ENCODE results near the gene UMAD1.
A peak's percentile ranks its signal among the peaks of the same experiment; 100 is the strongest.

The UMAD1 gene

DNA sequence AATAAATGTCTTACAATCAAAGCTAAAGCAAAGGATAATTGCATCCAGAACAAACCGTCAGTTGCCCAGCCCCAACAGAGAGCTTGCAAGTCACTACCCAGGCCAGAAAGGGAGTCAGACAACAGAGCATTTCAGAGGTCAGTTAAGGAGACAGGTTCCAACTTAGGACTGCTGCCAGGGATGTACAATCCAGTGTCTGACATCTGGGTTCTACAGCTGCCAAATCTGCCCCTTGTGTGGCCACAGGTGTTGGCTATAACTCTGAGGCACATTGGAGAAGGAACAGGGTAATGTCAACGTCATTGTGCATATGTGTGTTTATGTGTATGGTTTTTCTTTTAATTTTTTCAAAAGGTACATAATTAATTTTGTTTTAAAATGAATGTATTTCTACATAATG is 242.8 kb downstream of the UMAD1 start:
- DNase-seq (ENCODE audit: low spot score): no peak

DNA sequence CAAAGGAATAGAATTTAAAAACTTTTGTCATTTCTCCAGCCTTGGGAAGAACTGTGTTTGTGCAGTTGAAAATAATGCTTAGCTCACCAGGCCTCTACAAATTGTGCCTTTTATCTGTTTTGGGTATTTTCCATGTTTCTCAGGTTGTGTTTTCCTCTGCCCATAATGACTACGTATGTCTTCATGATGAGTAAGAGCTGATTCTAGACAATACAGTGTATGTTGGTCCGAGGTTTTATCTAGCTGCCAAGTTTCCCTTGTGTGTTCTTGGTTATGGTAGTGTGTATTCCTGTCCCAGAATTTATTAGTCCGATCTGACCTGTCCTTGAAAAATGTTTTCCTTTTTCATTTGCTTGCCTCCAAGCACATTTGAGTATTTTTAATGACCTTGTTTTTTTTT is 244.3 kb downstream of the UMAD1 start:
- no peak for DNase-seq (ENCODE audit: low spot score)

DNA sequence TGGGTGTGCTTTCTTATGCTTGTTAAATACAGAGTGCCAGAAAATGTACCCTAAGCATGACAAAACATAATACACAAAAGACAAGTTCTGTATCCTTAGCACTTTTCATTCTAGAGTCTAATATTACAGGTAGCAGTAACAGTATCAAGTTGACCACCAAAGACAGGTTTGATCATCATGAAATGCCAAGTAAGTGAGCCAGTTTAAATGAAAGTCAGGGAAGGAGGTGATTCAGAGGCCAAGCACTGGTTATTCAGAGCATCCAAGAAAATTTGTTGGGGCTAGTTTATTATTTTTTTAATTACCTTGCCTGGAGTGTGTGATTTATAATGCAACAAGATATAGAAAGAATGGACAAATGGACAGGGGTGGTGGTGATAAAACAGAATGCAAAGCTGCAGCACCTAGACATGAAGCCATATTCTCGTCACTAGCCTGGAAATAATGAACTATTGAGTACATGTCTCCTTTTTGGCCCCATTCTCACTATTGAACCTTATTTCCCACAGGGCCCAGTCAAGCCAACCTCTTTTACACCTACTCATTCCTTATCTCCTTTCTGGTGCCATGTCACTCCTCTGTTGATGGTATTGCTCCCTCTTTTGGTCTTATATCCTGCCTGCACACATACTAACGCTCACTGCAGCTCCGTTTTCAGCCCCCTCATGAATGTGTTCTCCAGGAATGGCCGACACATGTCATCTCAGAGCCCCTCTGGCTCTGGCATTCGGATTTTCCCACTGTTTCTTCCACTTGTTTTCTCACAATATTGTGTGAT is 249.4 kb downstream of the UMAD1 start:
- DNase-seq (ENCODE audit: low spot score): no peak

DNA sequence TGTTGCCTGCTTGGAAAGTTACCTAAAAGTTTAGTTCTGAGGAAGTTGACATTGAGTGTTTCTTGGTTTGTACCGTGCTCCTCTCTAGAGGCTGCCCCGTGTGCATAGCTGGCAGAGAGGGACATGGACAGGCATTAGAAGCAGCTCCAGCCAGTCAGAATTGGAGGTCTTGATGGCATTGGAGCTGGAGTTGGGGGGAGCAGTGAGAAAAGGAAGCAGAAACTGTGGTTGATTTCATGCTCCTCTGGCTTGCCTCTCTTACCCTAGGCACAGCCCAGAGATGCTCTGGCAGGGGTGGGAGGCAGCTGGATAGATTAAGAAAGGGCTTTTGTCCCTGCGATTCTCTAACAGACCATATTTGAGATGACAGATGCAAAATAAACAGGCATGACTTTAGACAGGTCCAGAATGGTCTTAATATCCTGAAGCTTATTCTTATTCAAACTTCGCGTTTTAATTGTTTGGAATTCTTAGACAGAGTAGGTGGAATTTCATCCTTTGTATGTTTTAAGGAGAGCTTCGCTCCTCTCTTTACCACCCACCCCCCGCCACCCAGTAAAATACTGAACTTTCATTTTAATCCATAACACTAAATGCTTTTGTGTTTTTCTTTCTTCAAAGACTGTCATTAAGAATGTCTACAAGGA is 254.6 kb downstream of the UMAD1 start:
- no peak for DNase-seq (ENCODE audit: low spot score)

DNA sequence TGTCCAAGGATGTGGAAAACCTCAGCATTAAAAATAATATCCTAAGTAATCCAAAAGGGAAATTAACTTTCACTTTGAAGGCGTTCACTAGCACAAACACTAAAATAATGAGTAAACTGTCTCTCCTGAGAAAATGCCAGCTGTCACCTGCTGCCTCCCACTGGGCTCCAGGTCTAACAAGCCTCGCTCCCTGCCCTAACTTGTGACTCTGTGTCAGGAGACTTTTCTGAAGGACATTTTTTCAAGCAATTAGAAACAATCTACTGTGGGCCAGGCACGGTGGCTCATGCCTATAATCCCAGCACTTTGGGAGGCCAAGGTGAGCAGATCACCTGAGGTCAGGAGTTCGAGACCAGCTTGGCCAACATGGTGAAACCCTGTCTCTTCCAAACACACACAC is 255.2 kb downstream of the UMAD1 start:
- DNase-seq (ENCODE audit: low spot score): no peak

DNA sequence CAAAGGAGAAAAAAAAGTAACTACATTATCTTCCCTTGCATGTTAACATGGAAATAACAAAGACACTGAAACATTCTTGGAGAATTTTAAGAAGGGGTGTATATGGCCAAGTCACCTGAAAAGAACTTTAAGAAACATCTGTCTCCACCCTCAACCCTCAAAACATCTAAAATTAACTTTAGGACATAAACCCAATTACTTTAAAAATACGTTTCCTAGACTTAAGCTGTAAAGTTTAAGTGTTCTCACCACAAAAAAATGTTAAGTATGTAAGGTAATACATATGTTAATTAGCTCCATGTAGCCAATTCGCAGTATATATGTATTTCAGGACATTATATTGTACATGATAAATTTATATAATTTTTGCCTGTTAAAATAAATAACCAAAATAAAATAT is 257.0 kb downstream of the UMAD1 start:
- DNase-seq (ENCODE audit: low spot score): no peak

DNA sequence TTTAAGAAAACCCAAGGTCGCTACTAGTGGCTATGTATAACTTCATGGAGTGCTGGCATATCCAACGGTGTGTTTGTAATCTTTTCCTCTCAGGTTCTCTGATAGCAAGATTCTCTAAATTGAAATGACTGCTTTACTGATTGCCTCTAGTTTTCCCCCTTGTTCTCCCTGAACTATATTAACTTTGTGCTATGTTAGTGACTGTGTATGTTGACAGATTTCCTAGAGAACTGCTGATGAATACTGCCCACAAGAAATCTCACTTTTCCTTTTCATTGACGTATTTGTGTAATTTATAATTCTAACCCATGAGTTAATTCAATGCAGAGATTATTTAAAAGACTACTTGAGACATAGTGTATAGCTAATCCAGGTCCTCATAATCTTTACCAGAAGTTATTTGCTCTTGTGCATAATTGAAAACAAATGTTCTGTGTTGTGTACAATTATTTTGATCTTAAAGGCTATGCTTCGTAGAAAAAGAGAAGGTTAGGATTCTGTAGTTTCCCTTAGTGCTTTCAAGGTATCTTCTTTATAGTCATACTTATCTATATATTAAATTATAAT is 257.5 kb downstream of the UMAD1 start:
- no peak for DNase-seq (ENCODE audit: low spot score)

DNA sequence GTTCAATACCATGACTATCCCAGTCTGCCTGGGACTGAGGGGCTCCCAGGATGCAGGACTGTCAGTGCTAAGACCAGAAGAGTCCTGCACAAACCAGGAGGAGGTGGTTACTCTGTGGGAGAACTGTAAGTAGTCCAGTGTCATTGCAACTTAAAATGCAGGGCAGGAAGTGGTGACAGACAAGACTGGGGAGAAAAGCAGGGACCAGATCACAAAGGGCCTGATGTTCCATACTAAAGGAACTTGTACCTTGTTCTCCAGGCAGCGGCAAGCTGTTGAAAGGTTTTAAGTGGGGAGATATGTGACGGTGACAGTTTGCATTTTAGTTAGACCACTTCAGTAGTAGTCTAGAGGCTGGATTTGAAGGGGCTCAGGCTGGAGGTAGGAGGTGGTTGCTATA is 262.3 kb downstream of the UMAD1 start:
- no peak for DNase-seq (ENCODE audit: low spot score)

DNA sequence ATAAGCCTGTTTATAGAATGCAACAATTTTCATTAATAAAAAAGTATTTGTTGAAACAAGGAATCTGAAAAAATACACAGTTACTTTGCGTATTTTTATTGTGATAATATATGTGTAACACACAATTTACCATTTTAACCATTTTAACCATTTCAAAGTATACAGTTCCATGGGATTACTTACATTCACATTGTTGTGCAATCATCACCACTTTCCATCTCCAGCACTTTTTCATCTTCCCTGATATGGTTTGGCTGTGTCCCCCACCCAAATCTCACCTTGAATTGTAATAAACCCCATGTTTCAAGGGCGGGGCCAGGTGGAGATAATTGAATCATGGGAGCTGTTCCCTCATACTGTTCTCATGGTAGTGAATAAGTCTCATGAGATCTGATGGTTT is 266.8 kb downstream of the UMAD1 start:
- DNase-seq (ENCODE audit: low spot score): no peak

DNA sequence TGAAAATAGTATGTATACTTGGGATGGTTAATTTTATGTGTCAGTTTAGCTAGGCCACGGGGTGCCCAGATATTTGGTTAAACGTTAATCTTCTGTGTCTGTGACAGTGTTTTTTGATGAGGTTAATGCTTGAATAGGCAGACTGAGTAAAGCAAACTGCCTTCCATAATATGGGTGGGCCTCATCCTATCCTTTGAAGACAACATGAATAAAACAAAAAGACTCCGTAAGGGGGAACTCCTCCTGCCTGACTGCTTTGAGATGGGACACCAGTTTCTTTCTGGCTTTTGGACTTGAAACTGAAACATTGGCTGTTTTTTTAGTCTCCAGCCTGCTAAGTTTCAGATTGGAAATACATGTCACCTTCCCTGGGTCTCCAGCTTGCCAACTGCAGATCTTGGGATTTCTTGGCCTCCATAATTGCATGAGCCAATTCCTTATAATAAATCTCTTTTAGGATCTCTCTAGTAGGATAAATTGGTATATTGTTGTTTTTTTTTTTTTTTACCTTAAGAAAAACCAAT is 268.1 kb downstream of the UMAD1 start:
- DNase-seq (ENCODE audit: low spot score): no peak

DNA sequence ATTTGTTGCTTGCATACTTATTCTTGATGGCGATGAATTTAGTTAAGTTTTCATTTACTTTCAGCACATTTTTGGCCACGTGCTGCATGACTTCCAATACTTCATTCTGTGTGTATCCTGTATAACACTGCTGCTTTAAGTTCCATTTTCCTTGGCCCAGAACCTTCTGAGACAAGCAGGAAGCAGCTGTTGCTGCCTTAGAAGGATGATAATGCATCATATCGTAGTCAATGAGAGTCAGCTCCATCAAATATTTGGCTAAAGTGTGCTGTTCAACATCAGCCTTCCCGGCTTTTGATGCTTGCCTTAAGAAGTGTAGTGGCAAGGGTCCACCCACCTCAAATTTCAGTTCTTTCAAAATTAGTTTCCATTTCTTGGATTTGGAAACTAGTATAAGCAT is 268.8 kb downstream of the UMAD1 start:
- no peak for DNase-seq (ENCODE audit: low spot score)

DNA sequence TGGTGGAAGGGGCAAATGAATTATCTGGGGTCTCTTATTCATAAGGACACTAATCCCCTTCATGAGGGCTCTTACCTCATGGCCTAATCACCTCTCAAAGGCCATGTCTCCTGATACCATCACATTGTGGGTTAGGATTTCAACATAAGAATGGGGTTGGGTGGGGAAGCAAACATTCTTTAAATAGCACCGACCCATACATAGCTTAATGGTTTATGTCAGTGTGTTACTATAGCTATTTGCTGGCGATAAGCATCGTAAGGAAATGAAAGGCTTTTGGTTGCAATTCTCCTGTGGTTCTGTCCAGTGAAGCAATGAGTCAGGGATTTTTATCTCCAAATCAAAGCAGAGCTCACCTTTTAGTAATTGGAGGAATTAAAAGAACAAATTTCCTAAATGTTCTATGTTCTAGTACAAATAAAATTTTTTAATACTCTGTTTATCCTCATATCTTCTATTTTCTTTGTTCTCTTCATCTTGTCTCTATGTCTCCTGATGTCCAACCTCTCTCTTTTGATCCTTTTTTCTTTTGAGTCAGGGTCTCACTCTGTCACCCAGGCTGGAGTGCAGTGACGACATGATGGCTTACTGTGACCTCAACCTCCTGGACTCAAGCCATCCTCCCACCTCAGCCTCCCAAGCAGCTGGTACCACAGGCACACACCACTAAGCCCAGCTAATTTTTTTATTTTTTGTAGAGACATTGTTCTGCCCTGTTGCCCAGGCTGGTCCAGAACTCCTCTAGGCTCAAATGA is 271.0 kb downstream of the UMAD1 start:
- DNase-seq (ENCODE audit: low spot score): peak; percentile 25

DNA sequence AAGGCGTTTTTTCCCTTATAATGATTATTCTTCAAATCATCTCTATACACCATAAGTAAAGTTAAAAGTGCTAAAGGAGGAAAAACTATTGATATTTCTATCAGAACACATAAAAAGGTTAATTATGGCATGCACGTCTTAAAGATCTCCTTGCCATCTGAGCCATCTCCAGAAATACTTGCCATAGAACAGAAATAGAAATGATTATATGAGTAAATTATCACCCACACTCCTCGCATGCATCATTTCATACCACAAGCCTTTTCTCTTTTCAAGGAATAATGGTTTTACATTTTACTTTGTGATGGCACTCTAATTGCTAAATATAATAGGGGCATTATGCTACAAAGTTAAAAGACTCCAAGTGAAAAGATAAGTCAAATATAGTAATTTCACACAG is 272.4 kb downstream of the UMAD1 start:
- DNase-seq (ENCODE audit: low spot score): no peak

DNA sequence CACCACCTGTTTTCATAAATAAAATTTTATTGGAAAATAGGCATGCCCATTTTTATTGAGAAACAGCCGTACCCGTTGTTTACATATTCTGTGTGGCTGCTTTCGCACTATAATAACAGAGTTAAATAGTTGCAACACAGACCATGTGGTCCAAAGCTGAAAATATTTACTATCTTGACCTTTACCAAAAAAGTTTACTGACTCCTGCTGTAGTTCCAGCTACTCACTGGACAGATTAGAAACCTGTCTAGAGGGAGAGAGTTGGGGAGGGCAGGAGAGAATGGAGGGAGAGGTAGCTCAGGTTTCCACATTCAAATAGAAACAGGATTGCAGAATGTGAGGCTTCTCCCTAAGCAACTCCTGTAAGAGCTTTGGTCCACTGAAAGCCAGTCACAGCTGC is 273.0 kb downstream of the UMAD1 start:
- DNase-seq (ENCODE audit: low spot score): no peak

DNA sequence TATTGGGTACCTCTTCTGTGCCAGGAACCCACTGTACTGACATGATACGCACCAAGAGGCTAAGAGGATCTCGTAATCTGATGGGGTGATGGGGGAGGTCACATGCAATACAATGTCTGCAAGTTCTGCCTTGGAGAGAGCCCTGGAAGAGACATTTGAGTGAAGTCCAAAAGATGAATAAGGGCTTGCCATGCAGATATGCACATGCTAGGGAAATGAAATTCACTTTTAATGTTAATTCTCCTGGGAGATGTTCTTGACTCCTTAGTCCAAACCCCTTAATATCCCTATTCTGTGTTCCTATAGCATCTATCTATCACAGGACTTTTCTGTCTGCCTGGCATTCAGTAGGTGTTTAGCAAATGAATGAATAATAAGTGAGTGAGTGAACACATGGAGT is 274.0 kb downstream of the UMAD1 start:
- no peak for DNase-seq (ENCODE audit: low spot score)

DNA sequence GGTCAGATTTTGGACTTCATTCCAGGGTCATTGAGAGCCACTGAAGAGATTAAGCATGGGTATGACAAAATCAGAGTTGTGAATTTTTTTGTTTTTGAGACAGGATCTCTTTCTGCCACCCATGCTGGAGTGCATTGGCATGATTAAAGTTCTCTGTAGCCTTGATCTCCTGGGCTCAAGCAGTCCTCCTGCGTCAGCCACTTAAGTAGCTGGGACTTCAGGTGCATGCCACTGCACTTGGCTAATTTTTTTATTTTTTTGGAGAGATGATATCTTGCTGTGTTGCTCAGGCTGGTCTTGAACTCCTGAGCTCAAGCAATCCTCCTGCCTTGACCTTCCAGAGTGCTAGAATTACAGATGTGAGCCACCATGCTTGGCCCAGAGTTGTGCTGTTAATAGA is 275.5 kb downstream of the UMAD1 start:
- no peak for DNase-seq (ENCODE audit: low spot score)

DNA sequence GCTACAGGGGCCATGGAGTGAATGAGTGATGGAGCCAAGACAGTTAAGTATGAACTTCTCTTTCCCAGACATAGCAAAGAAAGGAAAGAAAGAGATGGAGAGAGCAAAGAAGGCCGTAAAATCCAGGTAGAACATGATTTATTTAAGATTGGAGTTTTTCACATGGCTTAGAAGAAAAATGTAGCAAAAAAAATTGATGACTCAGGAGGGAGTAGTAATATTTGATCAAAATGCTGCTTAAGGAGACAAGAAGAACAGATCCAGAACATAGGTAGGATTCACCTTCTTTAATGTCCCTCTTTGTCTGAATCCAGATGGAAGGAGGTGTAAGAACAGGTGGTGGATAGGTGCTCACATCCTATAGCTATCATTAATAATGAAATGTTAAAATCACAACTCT is 277.0 kb downstream of the UMAD1 start:
- DNase-seq (ENCODE audit: low spot score): no peak

DNA sequence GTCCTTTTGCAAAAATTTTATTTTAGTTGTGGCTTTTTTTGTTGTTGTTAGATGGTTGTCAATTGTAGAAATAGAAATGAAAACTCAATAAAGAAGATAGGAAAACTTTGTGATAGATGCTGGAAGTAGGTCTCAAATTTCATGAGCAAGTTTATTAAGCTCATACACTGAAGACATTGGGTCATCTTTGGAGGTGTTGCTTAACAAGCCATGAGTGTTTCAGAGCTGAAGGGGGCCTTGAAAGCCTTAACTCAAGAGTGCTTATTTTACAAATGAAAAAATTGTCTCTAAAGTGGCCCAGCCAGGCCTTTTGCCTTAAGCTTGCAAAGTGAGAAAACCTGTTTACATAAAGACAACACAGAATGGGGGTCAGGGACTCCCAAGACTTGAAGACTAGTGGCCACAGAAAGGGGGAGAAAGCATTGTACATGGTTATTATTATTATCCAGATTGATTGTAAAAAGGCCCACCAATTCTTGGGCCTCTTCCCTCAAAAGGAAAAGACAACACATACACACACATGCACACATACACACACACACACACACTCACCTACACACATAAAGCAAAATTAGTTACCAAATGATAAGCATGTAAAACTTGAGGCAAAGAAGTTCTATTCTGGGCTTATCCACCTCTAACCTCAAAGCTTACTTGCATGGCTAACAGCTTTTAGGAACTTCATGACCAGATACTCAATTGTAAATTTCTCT is 278.3 kb downstream of the UMAD1 start:
- DNase-seq (ENCODE audit: low spot score): no peak

DNA sequence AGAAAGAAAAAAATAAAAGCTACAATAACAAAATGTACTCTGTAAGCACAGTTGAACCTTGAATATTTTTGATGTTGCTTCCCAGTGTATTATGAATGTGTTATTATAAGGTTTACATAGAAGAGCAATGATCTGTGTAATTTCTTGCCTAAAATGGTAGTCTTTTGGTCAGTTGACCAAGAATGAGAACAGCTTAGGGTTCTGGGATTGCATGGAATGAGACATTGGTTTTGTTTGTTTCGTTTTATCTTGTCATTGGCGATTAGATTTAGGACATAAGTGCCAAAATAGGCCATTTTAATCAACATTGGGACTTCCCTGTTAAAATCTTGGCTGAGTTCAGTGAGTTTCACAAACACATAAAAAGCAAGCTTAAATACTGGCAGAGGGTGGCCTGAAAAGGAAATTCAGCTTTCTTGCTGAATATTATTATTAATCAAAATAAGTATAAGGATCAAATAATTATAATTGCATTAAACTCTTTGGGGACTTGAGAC is 278.9 kb downstream of the UMAD1 start:
- no peak for DNase-seq (ENCODE audit: low spot score)

DNA sequence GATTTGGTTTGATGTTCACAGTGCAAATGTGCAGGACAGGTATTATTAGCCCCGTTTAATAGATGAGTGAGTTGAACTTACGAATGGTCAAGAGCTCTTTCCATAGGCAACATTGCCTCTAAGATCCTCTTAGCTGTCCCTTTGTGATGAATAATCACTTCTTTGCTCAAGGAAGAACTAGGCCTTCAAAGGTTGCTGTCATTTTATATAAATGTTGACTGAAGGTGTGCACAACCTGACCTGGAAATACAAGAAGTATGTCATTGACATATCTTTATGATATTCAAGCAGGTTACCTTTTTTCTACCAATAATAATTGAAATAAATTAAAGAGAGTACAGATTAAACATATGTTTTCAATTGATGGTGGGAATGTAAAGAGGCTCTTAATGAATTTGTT is 279.5 kb downstream of the UMAD1 start:
- DNase-seq (ENCODE audit: low spot score): no peak

DNA sequence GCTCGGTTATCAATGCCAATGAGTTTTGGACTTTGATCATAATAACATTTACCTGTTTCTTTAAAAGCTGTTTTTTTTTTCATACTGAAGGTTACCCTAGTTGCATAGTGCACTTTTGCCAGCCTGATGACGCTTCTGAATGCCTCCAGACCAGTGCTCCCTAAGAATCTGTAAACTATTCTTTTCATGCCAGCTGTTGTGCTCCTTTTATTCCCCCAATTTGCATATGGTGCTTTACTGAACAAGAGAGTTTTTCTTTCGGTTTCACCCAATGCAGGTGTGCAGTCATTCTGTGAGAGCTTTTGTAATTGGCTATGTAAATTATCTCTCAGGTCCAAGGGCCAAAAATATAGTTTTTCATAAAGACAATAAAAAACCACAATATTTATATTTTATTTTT is 279.9 kb downstream of the UMAD1 start:
- no peak for DNase-seq (ENCODE audit: low spot score)

DNA sequence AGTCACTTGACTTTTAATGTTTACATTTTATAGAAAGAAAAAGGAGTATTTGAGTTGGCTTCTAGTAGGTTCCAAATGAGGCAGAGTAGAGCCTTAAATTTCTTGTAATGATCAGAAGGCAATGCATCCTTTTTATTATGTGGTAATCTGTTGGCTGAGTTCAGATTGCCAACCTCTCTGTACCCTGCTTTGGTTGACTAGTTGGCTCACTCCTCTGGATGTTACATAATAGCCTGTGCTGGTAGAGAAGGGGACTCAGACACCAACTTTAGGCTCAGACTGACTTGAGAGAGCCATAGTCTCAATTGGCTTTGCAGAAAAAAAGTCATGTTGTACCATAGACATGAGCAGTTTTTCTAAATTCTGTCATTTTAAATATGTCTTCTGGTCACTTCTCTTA is 281.3 kb downstream of the UMAD1 start:
- DNase-seq (ENCODE audit: low spot score): no peak
